Transverse colon (tissue), 4 donors: Measurements from ENCODE around the gene TCAP. TPM values are rescaled to one million over a fixed set of nuclear protein-coding genes. Genes with fewer than 3 reads are reported as not detected.

Experiments
- DNase-seq: peaks from one replicate; pipeline ENCODE4 v3.0.0-alpha.2; 2019
- H3K27ac ChIP-seq, 4 donors: fragments of 200-600 bp; sonication (generic); 2 replicates each; pipeline ENCODE4 v1.5.1; 2016 to 2018; ENCODE audit warnings: inconsistent platforms in 4 of 4
- H3K27me3 ChIP-seq: fragments of 200-600 bp; sonication (generic); 2 replicates; pipeline ENCODE4 v1.5.1; 2017; ENCODE audit warnings: inconsistent platforms
- H3K36me3 ChIP-seq, 4 donors: fragments of 200-600 bp; sonication (generic); 2 replicates each; pipeline ENCODE4 v1.5.1; 2017 to 2019; ENCODE audit warnings: inconsistent platforms in 4 of 4
- H3K4me1 ChIP-seq, 4 donors: fragments of 200-600 bp; sonication (generic); 2 replicates each; pipeline ENCODE4 v1.5.1; 2017 to 2020; ENCODE audit warnings: inconsistent platforms in 4 of 4
- H3K4me3 ChIP-seq, 4 donors: fragments of 200-600 bp; sonication (generic); 1 replicate in 1 of 4; 2 replicates in 3 of 4; pipeline versions ENCODE4 v1.5.1 to v1.6.1; 2017 to 2019; ENCODE audit warnings: inconsistent platforms in 4 of 4
- H3K9me3 ChIP-seq, 2 donors: fragments of 200-600 bp; sonication (generic); 2 replicates each; pipeline ENCODE4 v1.5.1; 2017 to 2019; ENCODE audit warnings: inconsistent platforms in 2 of 2
- CTCF ChIP-seq, 5 experiments: fragments of 200-600 bp in 3 of 5; fragments of 450-650 bp in 2 of 5; sonication (generic) in 3 of 5; IDR thresholded peaks; 1 replicate in 2 of 5; 2 replicates in 3 of 5; pipeline ENCODE4 v1.5.1; 2016 to 2017; ENCODE audit warnings: antibody characterized with exemption in 5 of 5, inconsistent platforms in 3 of 5, mild to moderate bottlenecking in 2 of 5, moderate library complexity in 1 of 5
- EP300 ChIP-seq: sonication (generic); formaldehyde crosslinking; IDR thresholded peaks from one replicate; pipeline ENCODE4 v1.6.1; 2017; ENCODE audit warnings: antibody characterized with exemption, low read depth
- POLR2A ChIP-seq: fragments of 450-650 bp; IDR thresholded peaks from one replicate; pipeline ENCODE4 v1.6.1; 2016; ENCODE audit warnings: antibody characterized with exemption, mild to moderate bottlenecking, moderate library complexity
- POLR2AphosphoS5 ChIP-seq, 3 donors: sonication (generic); formaldehyde crosslinking; IDR thresholded peaks; one replicate each; pipeline ENCODE4 v1.6.1; 2016; ENCODE audit warnings: antibody characterized with exemption in 3 of 3
- whole genome bisulfite sequencing, 2 donors: methylation state at CpG; one replicate each; pipeline ENCODE4 v1.1.5; 2018; ENCODE audit warnings: low coverage in 1 of 2; 5-methylcytosine and 5-hydroxymethylcytosine counted together
- in situ Hi-C, 4 donors: fragments of 200-750 bp; cut with MboI; loops; one replicate each; pipeline versions ENCODE4 v1.15.0 to v1.15.1; 2017; ENCODE audit warnings: low sequenced_read_pairs in 3 of 4, low pct_ligation_motif_present in 1 of 4, low pct_unique_long_range_greater_than_20kb in 1 of 4
- intact Hi-C: fragments of 100-400 bp; cut with DNase I; formaldehyde crosslinking; loops from one replicate; pipeline ENCODE4 v1.15.1; 2023; ENCODE audit warnings: low total_unique reads
- total RNA-seq, 4 donors: library from RNA; depleted of rRNA; stranded (reverse); fragments of >200 nt; gene quantifications; one replicate each; pipeline ENCODE4 v1.1.0, GENCODE V29; 2016

Gene TCAP
- total RNA-seq, 4 donors from 2014 or later: 0.64 to 1.9 TPM; not detected in 2

GRCh38 chr17:39676198-39676819, 11.2 kb downstream of the TCAP start:
- in situ Hi-C loops (no loop called here), intact Hi-C loops (no loop called here)
- Histone ChIP-seq H3K27ac (peak overlapping the region; percentile 65 to 79 (median 70)), H3K36me3 (peaks cover 0 to 5% (median 0%) of the 10 kb centered on the region in 4 donors), H3K27me3 (peaks cover 3% of the 10 kb centered on the region), H3K9me3 (no peaks in the 10 kb centered on the region), H3K4me3 (no peak overlapping the region), H3K4me1 (peaks cover 21 to 63% (median 59%) of the 10 kb centered on the region in 4 donors)
- peak; percentile 81 for DNase-seq
- WGBS, 2 donors: 28 to 55% methylated on average over 2 to 7 of the region's 7 CpGs
- TF ChIP-seq POLR2AphosphoS5 (IDR thresholded peaks at IDR 0.05) (no peak), EP300 (no peak), POLR2A (no peak), CTCF (IDR thresholded peaks at IDR 0.05) (no peak)

- Histone ChIP-seq H3K4me3 (no peak overlapping the region), H3K9me3 (no peaks in the 10 kb centered on the region), H3K4me1 (peaks cover 21 to 56% (median 55%) of the 10 kb centered on the region in 4 donors), H3K27me3 (no peaks in the 10 kb centered on the region), H3K36me3 (peaks cover 0 to 6% (median 0%) of the 10 kb centered on the region in 4 donors), H3K27ac (peak overlapping the region; percentile 64 to 82 (median 76))
- TF ChIP-seq POLR2AphosphoS5 (IDR thresholded peaks at IDR 0.05): no peak
- no peak for TF ChIP-seq CTCF (IDR thresholded peaks at IDR 0.05)
- TF ChIP-seq POLR2A: no peak
- TF ChIP-seq EP300: no peak
- no peak for DNase-seq
- intact Hi-C loops: no loop called here
- WGBS, 2 donors: 71 to 81% methylated on average over 3 to 8 of the region's 8 CpGs
- in situ Hi-C loops: no loop called here
Observed at GRCh38 chr17:39677072-39677471, 11.9 kb downstream of the TCAP start.

GRCh38 chr17:39677542-39678339, 12.6 kb downstream of the TCAP start:
- peaks cover 21 to 52% (median 51%) of the 10 kb centered on the region in 4 donors for H3K4me1 ChIP-seq
- no peak for TF ChIP-seq CTCF (IDR thresholded peaks at IDR 0.05)
- no peak for TF ChIP-seq EP300
- no peak for TF ChIP-seq POLR2AphosphoS5 (IDR thresholded peaks at IDR 0.05)
- TF ChIP-seq POLR2A: no peak
- DNase-seq: no peak
- H3K27ac ChIP-seq: peak overlapping the region; percentile 64 to 82 (median 76)
- in situ Hi-C loops (no loop called here), intact Hi-C loops (no loop called here)
- H3K36me3 ChIP-seq: peaks cover 0 to 6% (median 0%) of the 10 kb centered on the region in 4 donors
- H3K4me3 ChIP-seq: no peak overlapping the region
- no peaks in the 10 kb centered on the region for H3K9me3 ChIP-seq
- WGBS, 2 donors: 68 to 70% methylated on average over 6 to 13 of the region's 13 CpGs
- H3K27me3 ChIP-seq: no peaks in the 10 kb centered on the region

- Histone ChIP-seq H3K36me3 (peaks cover 0 to 6% (median 0%) of the 10 kb centered on the region in 4 donors), H3K4me1 (peaks cover 21 to 52% (median 51%) of the 10 kb centered on the region in 4 donors), H3K27me3 (no peaks in the 10 kb centered on the region), H3K4me3 (no peak overlapping the region), H3K27ac (peak overlapping the region; percentile 64 to 82 (median 76)), H3K9me3 (no peaks in the 10 kb centered on the region)
- in situ Hi-C loops: no loop called here
- intact Hi-C loops: no loop called here
- 60 to 65% methylated on average over 1 to 11 of the region's 13 CpGs for WGBS, 2 donors
- TF ChIP-seq CTCF (IDR thresholded peaks at IDR 0.05): no peak
- peak; percentile 24 for TF ChIP-seq POLR2A
- no peak for TF ChIP-seq EP300
- TF ChIP-seq POLR2AphosphoS5 (IDR thresholded peaks at IDR 0.05): peak in 2 of 3 donors; percentile 8 to 40
- DNase-seq: peak; percentile 91
Observed at GRCh38 chr17:39678340-39679116, 13.4 kb downstream of the TCAP start.
